ENCODE data around the gene EBNA1BP2. TPM values are rescaled to one million over a fixed set of nuclear protein-coding genes. Genes with fewer than 3 reads are reported as not detected.
"Not testable (repeated sequence)": the region's sequence is repeated elsewhere in the genome, so short reads cannot be mapped to it uniquely, and the experiment has no call there.

Gene EBNA1BP2
- total RNA-seq, 2 experiments from 2014 or later, result 97.5 to 104 TPM

DNA sequence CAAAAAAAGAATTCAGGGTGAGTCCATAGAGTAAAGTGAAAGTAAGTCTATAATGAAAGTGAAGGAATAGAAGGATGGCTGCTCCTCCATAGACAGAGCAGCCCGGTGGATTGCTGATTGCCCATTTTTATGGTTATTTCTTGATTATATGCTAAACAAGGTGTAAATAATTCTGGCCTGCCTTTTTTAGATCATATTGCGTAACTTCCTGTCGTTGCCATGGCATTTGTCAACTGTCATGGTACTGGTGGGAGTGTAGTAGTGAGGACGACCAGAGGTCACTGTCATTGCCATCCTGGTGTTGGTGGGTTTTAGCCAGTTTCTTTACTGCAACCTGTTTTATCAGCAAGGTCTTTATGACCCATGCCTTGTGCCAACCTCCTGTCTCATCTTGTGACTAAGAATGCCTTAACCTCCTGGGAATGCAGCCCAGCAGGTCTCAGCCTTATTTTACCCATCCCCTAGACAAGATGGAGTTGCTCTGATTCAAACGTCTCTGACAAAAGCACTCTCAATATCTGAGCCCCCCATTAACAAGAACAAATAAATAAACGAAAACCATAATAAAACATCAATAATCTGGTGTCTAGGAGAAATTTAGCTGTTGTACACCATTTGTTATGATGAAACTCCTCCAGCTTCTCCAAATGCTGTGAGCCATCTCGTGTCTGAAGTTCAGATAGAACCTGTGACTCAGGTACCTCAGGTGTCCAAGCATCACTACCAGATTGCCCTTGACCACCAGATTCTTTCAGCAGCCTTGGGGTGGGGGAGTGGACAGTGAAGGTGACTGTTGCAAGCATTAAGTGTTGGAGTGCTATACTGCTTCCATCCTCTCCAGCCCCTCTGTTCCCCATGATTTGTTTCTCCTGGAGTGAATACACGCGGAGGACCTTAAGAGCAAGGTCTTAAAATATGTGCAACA is 36.0 kb downstream of the EBNA1BP2 start:
- H3K36me3 Mint-ChIP-seq, result no peaks in the 10 kb centered on the region
- no peak for DNase-seq
- POLR2A ChIA-PET, result no interaction called here
- intact Hi-C loops (cut with micrococcal nuclease), result no loop called here
- no peak overlapping the region for H3K4me3 Mint-ChIP-seq
- H3K4me1 Mint-ChIP-seq (ENCODE audit: low read depth), result no peaks in the 10 kb centered on the region
- H3K27me3 Mint-ChIP-seq, result peaks cover 20% of the 10 kb centered on the region
- CTCF ChIA-PET, result interaction anchor here (0.7 kb wide), 1 partner anchor 662 kb away, joined by 3 read pairs; no protein-coding TSS in a partner anchor
- H3K27ac Mint-ChIP-seq, result no peak overlapping the region
- H3K9me3 Mint-ChIP-seq, result no peaks in the 10 kb centered on the region

DNA sequence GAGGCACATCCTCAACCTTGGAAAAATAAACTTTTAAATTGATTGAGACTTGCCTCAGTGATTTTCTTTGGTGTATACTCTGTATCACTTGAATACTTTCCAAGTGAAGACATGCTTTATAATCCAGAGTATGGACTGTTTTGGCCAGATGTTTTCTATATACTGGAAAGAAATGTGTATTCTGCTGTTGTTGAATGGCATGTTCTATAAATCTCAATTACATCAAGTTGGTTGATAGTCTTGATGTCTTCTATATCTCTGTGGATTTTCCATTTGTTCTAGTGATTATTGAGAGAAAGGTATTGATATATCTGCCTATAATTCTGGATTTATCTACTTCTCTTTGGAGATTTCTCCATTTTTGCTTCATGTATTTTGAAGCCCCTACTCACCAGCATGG is 37.5 kb downstream of the EBNA1BP2 start:
- Mint-ChIP-seq H3K9me3 (no peaks in the 10 kb centered on the region), H3K27me3 (peaks cover 25% of the 10 kb centered on the region), H3K4me1 (ENCODE audit: low read depth) (no peaks in the 10 kb centered on the region), H3K4me3 (no peak overlapping the region), H3K36me3 (no peaks in the 10 kb centered on the region), H3K27ac (no peak overlapping the region)
- no peak for DNase-seq
- ChIA-PET POLR2A (no interaction called here), CTCF (no interaction called here)
- intact Hi-C loops (cut with micrococcal nuclease), result no loop called here

DNA sequence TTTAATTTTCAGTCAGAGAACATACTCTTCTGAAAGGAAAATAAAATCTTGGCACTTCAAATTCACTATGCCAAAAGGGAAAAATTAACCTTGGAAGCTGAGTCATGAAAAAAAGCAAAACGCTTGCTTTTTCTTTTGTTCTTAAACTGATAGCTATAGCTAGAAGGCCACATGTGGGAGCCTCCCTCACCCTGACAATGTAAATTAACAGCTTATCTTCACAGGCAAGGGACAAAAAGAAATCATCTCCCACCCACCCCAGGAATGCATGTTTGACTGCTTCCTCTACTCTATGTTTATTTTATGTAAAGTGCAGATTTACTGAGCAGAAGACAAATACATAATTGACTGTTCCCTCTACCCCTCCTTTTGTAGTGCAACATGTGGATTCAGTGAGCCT is 38.0 kb downstream of the EBNA1BP2 start:
- DNase-seq, result no peak
- no peaks in the 10 kb centered on the region for H3K4me1 Mint-ChIP-seq (ENCODE audit: low read depth)
- H3K4me3 Mint-ChIP-seq, result no peak overlapping the region
- intact Hi-C loops (cut with micrococcal nuclease), result no loop called here
- peaks cover 21% of the 10 kb centered on the region for H3K27me3 Mint-ChIP-seq
- ChIA-PET POLR2A (no interaction called here), CTCF (no interaction called here)
- no peak overlapping the region for H3K27ac Mint-ChIP-seq
- H3K9me3 Mint-ChIP-seq, result no peaks in the 10 kb centered on the region
- H3K36me3 Mint-ChIP-seq, result no peaks in the 10 kb centered on the region

DNA sequence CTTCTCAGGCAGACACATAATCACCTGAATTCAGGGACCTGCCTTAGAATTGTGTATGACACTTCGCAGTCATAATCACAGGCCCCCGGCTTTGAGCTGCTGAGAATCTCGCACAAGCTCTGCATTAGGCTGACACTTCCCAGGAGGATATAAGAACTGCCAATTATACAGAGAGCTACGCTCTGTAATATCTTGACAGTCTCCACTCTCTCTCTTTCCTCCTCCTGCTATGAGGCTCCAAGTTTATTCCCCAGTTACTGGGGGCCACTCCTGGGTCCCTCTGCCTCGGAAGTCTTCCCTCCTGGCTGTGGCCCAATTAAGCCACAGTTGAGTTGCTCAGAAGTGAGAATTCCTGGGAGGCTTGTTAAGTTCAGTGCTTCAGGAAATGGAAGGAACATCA is 42.7 kb downstream of the EBNA1BP2 start:
- no peaks in the 10 kb centered on the region for H3K4me1 Mint-ChIP-seq (ENCODE audit: low read depth)
- no peaks in the 10 kb centered on the region for H3K9me3 Mint-ChIP-seq
- POLR2A ChIA-PET, result no interaction called here
- H3K4me3 Mint-ChIP-seq, result no peak overlapping the region
- H3K36me3 Mint-ChIP-seq, result no peaks in the 10 kb centered on the region
- H3K27me3 Mint-ChIP-seq, result peaks cover 20% of the 10 kb centered on the region
- intact Hi-C loops (cut with micrococcal nuclease), result no loop called here
- no peak for DNase-seq
- CTCF ChIA-PET, result no interaction called here
- no peak overlapping the region for H3K27ac Mint-ChIP-seq

DNA sequence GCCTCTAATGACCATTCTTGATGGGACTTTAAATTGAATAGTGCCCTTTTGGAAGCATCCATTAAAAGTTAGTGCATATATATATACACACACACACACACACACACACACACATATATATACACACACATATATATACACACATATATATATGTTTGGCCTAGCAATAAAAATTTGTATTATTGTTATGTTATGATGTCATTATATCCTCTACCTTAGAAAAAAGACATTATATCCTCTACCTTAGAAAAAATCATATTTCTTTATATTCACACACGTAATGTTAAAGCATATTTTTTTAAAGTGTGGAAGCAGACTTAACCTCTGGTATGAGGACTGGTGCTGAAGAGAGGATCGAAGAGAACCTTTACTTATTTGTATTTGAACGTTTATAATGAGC is 43.3 kb downstream of the EBNA1BP2 start:
- H3K4me3 Mint-ChIP-seq, result no peak overlapping the region

GRCh38 chr1:43123031-43123430 is 49.1 kb downstream of the EBNA1BP2 start:
- CTCF ChIA-PET, result interaction anchor here (0.7 kb wide), 1 partner anchor 811 kb away, joined by 3 read pairs; no protein-coding TSS in a partner anchor
- H3K27ac Mint-ChIP-seq, result no peak overlapping the region
- no peak overlapping the region for H3K4me3 Mint-ChIP-seq
- POLR2A ChIA-PET, result no interaction called here
- no peaks in the 10 kb centered on the region for H3K36me3 Mint-ChIP-seq
- H3K4me1 Mint-ChIP-seq (ENCODE audit: low read depth), result no peaks in the 10 kb centered on the region
- H3K9me3 Mint-ChIP-seq, result no peaks in the 10 kb centered on the region
- H3K27me3 Mint-ChIP-seq, result peaks cover 16% of the 10 kb centered on the region
- intact Hi-C loops (cut with micrococcal nuclease), result no loop called here
- DNase-seq, result no peak

More for the DNA sequence above, 43.3 kb downstream of the EBNA1BP2 start:
- Mint-ChIP-seq H3K27me3 (peaks cover 17% of the 10 kb centered on the region), H3K9me3 (no peaks in the 10 kb centered on the region), H3K4me1 (ENCODE audit: low read depth) (no peaks in the 10 kb centered on the region), H3K27ac (no peak overlapping the region), H3K36me3 (no peaks in the 10 kb centered on the region)
- intact Hi-C loops (cut with micrococcal nuclease), result no loop called here
- ChIA-PET POLR2A (no interaction called here), CTCF (no interaction called here)
- no peak for DNase-seq

DNA sequence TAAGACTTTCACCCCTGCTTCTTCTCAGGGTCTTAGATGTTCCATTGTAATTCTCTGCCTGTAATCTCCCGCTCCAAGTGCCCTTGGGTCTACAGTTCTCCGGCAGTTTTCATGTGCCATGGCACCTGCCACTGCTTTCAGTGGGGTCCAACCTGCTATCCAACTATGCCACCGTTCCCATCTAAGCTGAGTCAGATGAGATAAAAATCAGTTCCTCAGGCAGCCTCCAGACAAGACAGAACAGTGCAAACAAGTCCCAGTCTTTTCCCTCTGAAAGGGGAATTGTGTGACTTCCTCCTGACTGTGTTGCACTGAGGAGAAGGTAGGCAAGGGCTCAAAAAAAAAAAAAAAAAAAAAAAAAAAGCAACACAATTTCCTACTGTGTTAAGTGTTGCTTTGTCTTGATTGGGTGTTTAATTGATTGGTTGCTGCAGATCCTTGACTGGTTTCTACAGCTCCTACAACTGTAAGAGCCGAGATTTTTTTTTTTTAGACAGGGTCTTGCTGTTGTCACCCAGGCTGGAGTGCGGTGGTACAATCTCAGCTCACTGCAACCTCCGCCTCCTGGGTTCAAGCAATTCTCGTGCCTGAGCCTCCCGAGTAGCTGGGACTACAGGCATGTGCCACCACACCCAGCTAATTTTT is 50.7 kb downstream of the EBNA1BP2 start:
- H3K4me3 Mint-ChIP-seq, result no peak overlapping the region

DNA sequence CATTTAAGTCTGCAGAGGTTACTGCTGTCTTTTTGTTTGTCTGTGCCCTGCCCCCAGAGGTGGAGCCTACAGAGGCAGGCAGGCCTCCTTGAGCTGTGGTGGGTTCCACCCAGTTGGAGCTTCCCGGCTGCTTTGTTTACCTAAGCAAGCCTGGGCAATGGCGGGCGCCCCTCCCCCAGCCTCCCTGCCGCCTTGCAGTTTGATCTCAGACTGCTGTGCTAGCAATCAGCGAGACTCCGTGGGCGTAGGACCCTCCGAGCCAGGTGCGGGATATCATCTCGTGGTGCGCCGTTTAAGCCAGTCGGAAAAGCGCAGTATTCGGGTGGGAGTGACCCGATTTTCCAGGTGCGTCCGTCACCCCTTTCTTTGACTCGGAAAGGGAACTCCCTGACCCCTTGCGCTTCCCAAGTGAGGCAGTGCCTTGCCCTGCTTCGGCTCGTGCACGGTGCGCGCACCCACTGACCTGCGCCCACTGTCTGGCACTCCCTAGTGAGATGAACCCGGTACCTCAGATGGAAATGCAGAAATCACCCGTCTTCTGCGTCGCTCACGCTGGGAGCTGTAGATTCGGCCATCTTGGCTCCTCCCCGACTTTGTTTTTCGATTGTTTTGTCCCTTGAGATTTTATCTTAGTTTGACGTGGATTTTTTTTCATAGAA is 52.0 kb downstream of the EBNA1BP2 start:
- H3K27ac Mint-ChIP-seq; POLR2A ChIA-PET; H3K36me3 Mint-ChIP-seq; H3K4me1 Mint-ChIP-seq (ENCODE audit: low read depth); CTCF ChIA-PET; intact Hi-C loops (cut with micrococcal nuclease); H3K4me3 Mint-ChIP-seq; DNase-seq; H3K9me3 Mint-ChIP-seq: not testable (repeated sequence)
- H3K27me3 Mint-ChIP-seq, result peaks cover 13% of the 10 kb centered on the region

More for the DNA sequence above, 50.7 kb downstream of the EBNA1BP2 start:
- Mint-ChIP-seq H3K9me3 (no peaks in the 10 kb centered on the region), H3K4me1 (ENCODE audit: low read depth) (no peaks in the 10 kb centered on the region), H3K27me3 (peaks cover 13% of the 10 kb centered on the region), H3K36me3 (no peaks in the 10 kb centered on the region), H3K27ac (no peak overlapping the region)
- intact Hi-C loops (cut with micrococcal nuclease), result no loop called here
- POLR2A ChIA-PET, result no interaction called here
- no peak for DNase-seq
- CTCF ChIA-PET, result interaction anchor here (1.4 kb wide), 1 partner anchor 209 kb away, joined by 3 read pairs; no protein-coding TSS in a partner anchor

Small RNA genes lying within 50 kb of the gene (microRNA-seq; reads per million reads assigned to microRNA genes)
- gene MIR6733 (ENCODE audit: borderline microRNAs expressed, borderline number of aligned reads, borderline replicate concordance), result 1.2 reads per million

Other genes with a start within 250 kb of the EBNA1BP2 start
- 10 to 100 TPM; 67.6 to 73.6 TPM for gene SLC2A1, start 213.4 kb downstream of the EBNA1BP2 start, total RNA-seq
- under 1 TPM in 1 of 2 experiments, not detected in 1; 0.43 TPM for gene CFAP57, start within 50 bp of the EBNA1BP2 start, total RNA-seq
- gene TMEM125, start 97.7 kb upstream of the EBNA1BP2 start, total RNA-seq, result under 1 TPM in 1 of 2 experiments, not detected in 1; 0.12 TPM
- not detected for gene C1orf210, start 113.3 kb upstream of the EBNA1BP2 start, total RNA-seq
- gene TIE1, start 128.7 kb upstream of the EBNA1BP2 start, total RNA-seq, result not detected
- gene MPL, start 165.5 kb upstream of the EBNA1BP2 start, total RNA-seq, result not detected
- 100 to 1,000 TPM; 152 to 155 TPM for gene CDC20, start 186.7 kb upstream of the EBNA1BP2 start, total RNA-seq
- gene ELOVL1, start 195.7 kb upstream of the EBNA1BP2 start, total RNA-seq, result 10 to 100 TPM; 63.4 to 64.7 TPM
- 10 to 100 TPM; 38.9 to 39.4 TPM for gene MED8, start 217.5 kb upstream of the EBNA1BP2 start, total RNA-seq
- gene SZT2, start 217.6 kb upstream of the EBNA1BP2 start, total RNA-seq, result 10 to 100 TPM; 27.3 to 37.6 TPM